ENCODE data around the gene DMD.

DMD gene

GRCh38 chrX:31329298-31329697 is 1882.1 kb downstream of the DMD start:
- no peak for DNase-seq
- intact Hi-C loops (cut with DNase I), result no loop called here

GRCh38 chrX:31323658-31324057 is 1887.7 kb downstream of the DMD start:
- intact Hi-C loops (cut with DNase I), result no loop called here
- DNase-seq, result no peak

GRCh38 chrX:31320740-31321139 is 1890.6 kb downstream of the DMD start:
- DNase-seq, result no peak

GRCh38 chrX:31319586-31319985 is 1891.8 kb downstream of the DMD start:
- DNase-seq, result no peak
- intact Hi-C loops (cut with DNase I), result no loop called here

More at GRCh38 chrX:31320740-31321139, 1890.6 kb downstream of the DMD start:
- intact Hi-C loops (cut with DNase I), result no loop called here

GRCh38 chrX:31318866-31319265 is 1892.5 kb downstream of the DMD start:
- intact Hi-C loops (cut with DNase I), result no loop called here
- no peak for DNase-seq

- intact Hi-C loops (cut with DNase I), result no loop called here
- DNase-seq, result no peak
Observed at GRCh38 chrX:31316340-31316991, 1894.9 kb downstream of the DMD start.

- intact Hi-C loops (cut with DNase I), result no loop called here
- DNase-seq, result no peak
Observed at GRCh38 chrX:31314921-31315320, 1896.4 kb downstream of the DMD start.

GRCh38 chrX:31307952-31308351 is 1903.4 kb downstream of the DMD start:
- DNase-seq, result no peak
- intact Hi-C loops (cut with DNase I), result no loop called here

GRCh38 chrX:31302573-31303075 is 1908.7 kb downstream of the DMD start:
- DNase-seq, result no peak

GRCh38 chrX:31301941-31302340 is 1909.4 kb downstream of the DMD start:
- intact Hi-C loops (cut with DNase I), result no loop called here
- DNase-seq, result no peak

More at GRCh38 chrX:31302573-31303075, 1908.7 kb downstream of the DMD start:
- intact Hi-C loops (cut with DNase I), result no loop called here

GRCh38 chrX:31301203-31301602 is 1910.1 kb downstream of the DMD start:
- intact Hi-C loops (cut with DNase I), result no loop called here

GRCh38 chrX:31298916-31299315 is 1912.4 kb downstream of the DMD start:
- no peak for DNase-seq
- intact Hi-C loops (cut with DNase I), result no loop called here

More at GRCh38 chrX:31301203-31301602, 1910.1 kb downstream of the DMD start:
- DNase-seq, result no peak

GRCh38 chrX:31297881-31298280 is 1913.5 kb downstream of the DMD start:
- intact Hi-C loops (cut with DNase I), result no loop called here

GRCh38 chrX:31294475-31294874 is 1916.9 kb downstream of the DMD start:
- intact Hi-C loops (cut with DNase I), result no loop called here
- DNase-seq, result no peak

More at GRCh38 chrX:31297881-31298280, 1913.5 kb downstream of the DMD start:
- no peak for DNase-seq

- intact Hi-C loops (cut with DNase I), result no loop called here
- DNase-seq, result no peak
Observed at GRCh38 chrX:31293409-31293808, 1917.9 kb downstream of the DMD start.

- no peak for DNase-seq
- intact Hi-C loops (cut with DNase I), result no loop called here
Observed at GRCh38 chrX:31291131-31291530, 1920.2 kb downstream of the DMD start.

GRCh38 chrX:31287861-31288260 is 1923.5 kb downstream of the DMD start:
- DNase-seq, result no peak
- intact Hi-C loops (cut with DNase I), result no loop called here

GRCh38 chrX:31280580-31280979 is 1930.8 kb downstream of the DMD start:
- intact Hi-C loops (cut with DNase I), result no loop called here
- no peak for DNase-seq

GRCh38 chrX:31279359-31279758 is 1932.0 kb downstream of the DMD start:
- intact Hi-C loops (cut with DNase I), result no loop called here
- no peak for DNase-seq

GRCh38 chrX:31272472-31272775 is 1938.9 kb downstream of the DMD start:
- intact Hi-C loops (cut with DNase I), result no loop called here
- no peak for DNase-seq

Data from head of caudate nucleus (tissue), 42 donors.